ENCODE data around the gene GPR75. TPM values are rescaled to one million over a fixed set of nuclear protein-coding genes. Genes with fewer than 3 reads are reported as not detected.
"Not testable (repeated sequence)": the region's sequence is repeated elsewhere in the genome, so short reads cannot be mapped to it uniquely, and the experiment has no call there.

The GPR75 gene
- total RNA-seq, 4 donors from 2014 or later = 2.5 to 7.4 (median 4.4) TPM

GRCh38 chr2:53861824-53862223 lies 2.1 kb upstream of the GPR75 start:
- in situ Hi-C loops (cut with MboI; ENCODE audit: low pct_ligation_motif_present in 1 of 4, low pct_unique_long_range_greater_than_20kb in 1 of 4, low sequenced_read_pairs in 3 of 4) = no loop called here
- Histone ChIP-seq H3K4me1 (peaks cover 0 to 7% (median 0%) of the 10 kb centered on the region in 4 donors), H3K4me3 (no peak overlapping the region), H3K36me3 (peaks cover 0 to 23% (median 6%) of the 10 kb centered on the region in 4 donors), H3K27ac (no peak overlapping the region), H3K9me3 (no peaks in the 10 kb centered on the region), H3K27me3 (no peaks in the 10 kb centered on the region)
- TF ChIP-seq POLR2AphosphoS5 (IDR thresholded peaks at IDR 0.05) (no peak), EP300 (IDR thresholded peaks at IDR 0.05; ENCODE audit: low read depth) (no peak)
- no peak for DNase-seq
- WGBS, 2 donors (ENCODE audit: low coverage in 1 of 2) = 91 to 93% methylated on average over 5 of the region's 5 CpGs
- intact Hi-C loops (cut with DNase I; ENCODE audit: low total_unique reads) = no loop called here

DNA sequence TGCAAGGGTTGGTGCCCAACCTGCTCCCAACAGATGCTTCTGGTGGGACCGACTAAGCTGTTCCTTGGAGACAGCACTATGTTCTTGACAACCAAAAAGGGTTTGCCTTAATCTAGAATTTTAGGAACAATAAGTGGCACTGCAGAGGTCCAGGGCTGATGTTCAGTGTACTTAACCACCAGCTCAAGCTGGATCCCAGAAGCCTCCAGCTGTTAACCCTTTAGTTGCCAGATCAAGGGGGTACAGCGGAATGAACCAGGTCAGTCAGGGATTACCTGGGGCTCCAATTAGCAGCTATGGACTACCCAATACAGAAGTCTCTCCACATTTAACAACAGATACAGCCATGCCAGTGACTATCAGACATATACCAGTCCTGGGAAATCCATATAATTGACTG lies 3.5 kb downstream of the GPR75 start:
- 67 to 93% methylated on average over 1 to 2 of the region's 2 CpGs for WGBS, 2 donors (ENCODE audit: low coverage in 1 of 2)

DNA sequence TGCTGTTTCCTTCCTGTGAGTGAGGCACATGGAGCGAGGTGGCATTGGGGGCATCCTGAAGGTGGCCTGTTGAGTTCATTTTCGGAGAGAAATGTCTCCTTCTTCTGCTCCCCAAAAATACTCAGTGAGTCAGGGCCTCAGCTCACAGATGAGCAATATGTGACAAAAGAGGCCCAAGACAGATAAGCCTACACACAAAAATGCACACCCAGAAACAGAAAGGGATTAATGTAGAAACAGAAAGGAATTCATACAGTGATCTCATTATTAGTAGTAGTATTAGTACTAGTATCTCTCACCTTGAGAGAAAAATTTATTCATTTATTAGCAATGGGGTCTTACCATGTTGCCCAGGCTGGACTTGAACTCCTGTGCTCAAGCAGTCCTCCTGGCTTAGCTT lies 5.1 kb downstream of the GPR75 start:
- TF ChIP-seq POLR2A (IDR thresholded peaks at IDR 0.05) (no peak), EP300 (IDR thresholded peaks at IDR 0.05; ENCODE audit: low read depth) (no peak), CTCF (IDR thresholded peaks at IDR 0.05) (no peak), POLR2AphosphoS5 (IDR thresholded peaks at IDR 0.05) (no peak)
- intact Hi-C loops (cut with DNase I; ENCODE audit: low total_unique reads) = no loop called here
- no peaks in the 10 kb centered on the region for H3K4me1 ChIP-seq
- no peak for DNase-seq
- 81 to 92% methylated on average over 2 of the region's 2 CpGs for WGBS, 2 donors (ENCODE audit: low coverage in 1 of 2)
- H3K36me3 ChIP-seq = peaks cover 0 to 10% (median 0%) of the 10 kb centered on the region in 4 donors
- H3K9me3 ChIP-seq = no peaks in the 10 kb centered on the region
- H3K4me3 ChIP-seq = no peak overlapping the region
- in situ Hi-C loops (cut with MboI; ENCODE audit: low pct_ligation_motif_present in 1 of 4, low pct_unique_long_range_greater_than_20kb in 1 of 4, low sequenced_read_pairs in 3 of 4) = no loop called here
- H3K27ac ChIP-seq = no peak overlapping the region
- no peaks in the 10 kb centered on the region for H3K27me3 ChIP-seq

More for the DNA sequence above, 3.5 kb downstream of the GPR75 start:
- H3K9me3 ChIP-seq = no peaks in the 10 kb centered on the region
- H3K27me3 ChIP-seq = no peaks in the 10 kb centered on the region
- TF ChIP-seq POLR2AphosphoS5 (IDR thresholded peaks at IDR 0.05) (no peak), POLR2A (IDR thresholded peaks at IDR 0.05) (no peak), EP300 (IDR thresholded peaks at IDR 0.05; ENCODE audit: low read depth) (no peak), CTCF (IDR thresholded peaks at IDR 0.05) (no peak)
- no peak for DNase-seq
- intact Hi-C loops (cut with DNase I; ENCODE audit: low total_unique reads) = no loop called here
- in situ Hi-C loops (cut with MboI; ENCODE audit: low pct_ligation_motif_present in 1 of 4, low pct_unique_long_range_greater_than_20kb in 1 of 4, low sequenced_read_pairs in 3 of 4) = no loop called here
- peaks cover 0 to 10% (median 0%) of the 10 kb centered on the region in 4 donors for H3K36me3 ChIP-seq
- H3K4me1 ChIP-seq = peaks cover 0 to 7% (median 0%) of the 10 kb centered on the region in 4 donors
- no peak overlapping the region for H3K4me3 ChIP-seq
- H3K27ac ChIP-seq = no peak overlapping the region

DNA sequence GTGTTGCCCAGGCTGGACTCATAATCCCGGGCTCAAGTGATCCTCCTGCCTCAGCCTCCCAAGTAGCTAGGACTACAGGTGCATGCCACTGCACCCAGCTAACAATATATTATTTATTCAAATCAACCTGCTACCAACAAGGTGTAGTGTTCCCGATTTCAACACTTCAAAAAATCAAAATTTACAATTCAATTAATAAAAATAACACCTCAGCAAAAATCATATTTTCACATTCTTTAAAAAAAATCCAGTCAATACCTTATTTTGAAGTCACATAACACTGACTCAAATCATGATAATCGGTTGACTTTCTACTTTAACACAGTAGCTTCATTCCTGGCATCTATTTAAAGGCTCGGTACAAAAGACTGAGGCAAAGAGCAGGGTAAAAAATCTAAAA lies 7.2 kb downstream of the GPR75 start:
- TF ChIP-seq POLR2AphosphoS5 (IDR thresholded peaks at IDR 0.05) (no peak), CTCF (IDR thresholded peaks at IDR 0.05) (no peak), POLR2A (IDR thresholded peaks at IDR 0.05) (no peak), EP300 (IDR thresholded peaks at IDR 0.05; ENCODE audit: low read depth) (no peak)
- Histone ChIP-seq H3K27me3 (no peaks in the 10 kb centered on the region), H3K27ac (no peak overlapping the region), H3K4me1 (no peaks in the 10 kb centered on the region), H3K36me3 (peaks cover 0 to 10% (median 0%) of the 10 kb centered on the region in 4 donors), H3K9me3 (no peaks in the 10 kb centered on the region), H3K4me3 (no peak overlapping the region)
- 86 to 94% methylated on average over 4 of the region's 4 CpGs for WGBS, 2 donors (ENCODE audit: low coverage in 1 of 2)
- intact Hi-C loops (cut with DNase I; ENCODE audit: low total_unique reads) = no loop called here
- no peak for DNase-seq
- in situ Hi-C loops (cut with MboI; ENCODE audit: low pct_ligation_motif_present in 1 of 4, low pct_unique_long_range_greater_than_20kb in 1 of 4, low sequenced_read_pairs in 3 of 4) = no loop called here

DNA sequence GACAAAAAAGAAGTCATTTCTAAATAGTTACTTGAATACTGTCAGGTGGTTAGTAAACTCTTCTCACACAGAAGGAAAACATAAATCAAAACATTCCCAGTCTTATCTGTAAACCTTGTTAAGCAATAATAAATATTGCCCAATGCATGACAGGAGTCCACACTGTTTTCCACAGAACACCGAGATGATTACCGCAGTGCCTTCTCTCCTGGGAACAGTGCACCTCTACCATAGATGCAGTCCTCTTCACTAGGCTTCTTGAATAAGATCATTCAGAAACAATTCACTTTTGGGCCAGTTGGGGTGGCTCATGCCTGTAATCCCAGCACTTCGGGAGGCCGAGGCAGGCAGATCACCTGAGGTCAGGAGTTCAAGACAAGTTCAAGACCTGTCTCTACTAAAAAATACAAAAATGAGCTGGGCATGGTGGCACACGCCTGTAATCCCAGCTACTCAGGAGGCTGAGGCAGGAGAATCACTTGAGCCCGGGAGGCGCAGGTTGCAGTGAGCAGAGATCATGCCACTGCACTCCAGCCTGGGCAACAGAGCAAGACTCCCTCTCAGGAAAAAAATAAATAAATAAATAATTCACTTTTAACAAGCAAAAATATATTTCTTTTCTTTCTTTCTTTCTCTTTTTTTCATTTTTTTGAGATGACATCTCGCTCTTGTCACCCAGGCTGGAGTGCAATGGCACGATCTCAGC lies 8.6 kb downstream of the GPR75 start:
- H3K27ac ChIP-seq; H3K4me1 ChIP-seq; H3K9me3 ChIP-seq; in situ Hi-C loops (cut with MboI; ENCODE audit: low pct_ligation_motif_present in 1 of 4, low pct_unique_long_range_greater_than_20kb in 1 of 4, low sequenced_read_pairs in 3 of 4); H3K36me3 ChIP-seq; H3K4me3 ChIP-seq; intact Hi-C loops (cut with DNase I; ENCODE audit: low total_unique reads); DNase-seq; H3K27me3 ChIP-seq: not testable (repeated sequence)
- WGBS, 2 donors (ENCODE audit: low coverage in 1 of 2) = 92 to 96% methylated on average over 6 to 9 of the region's 9 CpGs

All from transverse colon (tissue), 4 donors.